ENCODE data around the gene UST.

The UST gene

DNA sequence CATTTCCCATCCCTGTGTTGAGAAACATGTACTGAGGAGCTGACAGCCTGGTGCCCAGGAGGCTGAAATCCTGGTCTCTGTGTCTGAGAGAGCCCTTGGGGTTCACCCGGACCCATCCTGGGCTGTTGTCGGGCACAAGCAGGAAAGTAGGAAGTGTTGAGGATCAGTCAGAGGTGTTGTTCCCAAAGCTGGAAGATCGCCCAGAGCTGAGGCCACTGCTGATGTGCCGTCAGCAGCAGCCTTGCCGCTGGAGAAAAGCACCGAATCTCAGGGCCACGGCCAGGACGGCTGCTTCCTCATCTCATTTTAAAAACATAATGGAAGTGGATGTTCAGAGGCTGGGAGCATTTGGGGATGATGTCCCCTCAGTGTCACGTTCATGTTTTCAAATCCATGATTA is 218.5 kb downstream of the UST start:
- Histone ChIP-seq H3K4me3 (ENCODE audit: insufficient read depth, low read length, poor library complexity, severe bottlenecking) (no peak overlapping the region), H3K9me3 (ENCODE audit: insufficient read depth, low read length) (no peaks in the 10 kb centered on the region), H2AFZ (ENCODE audit: low read depth, low read length, severe bottlenecking) (no peak overlapping the region), H3K9ac (ENCODE audit: low read length) (no peak overlapping the region), H3F3A (ENCODE audit: insufficient read depth) (no peaks in the 10 kb centered on the region), H4K20me1 (ENCODE audit: low read depth, low read length) (no peaks in the 10 kb centered on the region), H3K4me2 (ENCODE audit: low read depth, low read length, poor library complexity, severe bottlenecking) (no peak overlapping the region), H3K9me2 (replicated peaks; ENCODE audit: insufficient read depth, low read length) (no peaks in the 10 kb centered on the region), H3K79me2 (ENCODE audit: insufficient read depth, low read length) (no peaks in the 10 kb centered on the region), H3K36me3 (ENCODE audit: low read length) (no peaks in the 10 kb centered on the region), H3K27ac (ENCODE audit: low read depth, low read length) (no peak overlapping the region), H3K27me3 (ENCODE audit: low read length) (no peaks in the 10 kb centered on the region)
- TF ChIP-seq EZH2phosphoT487 (conservative IDR thresholded peaks at IDR 0.05; ENCODE audit: low read length): no peak
- TF ChIP-seq, protein P1, sequence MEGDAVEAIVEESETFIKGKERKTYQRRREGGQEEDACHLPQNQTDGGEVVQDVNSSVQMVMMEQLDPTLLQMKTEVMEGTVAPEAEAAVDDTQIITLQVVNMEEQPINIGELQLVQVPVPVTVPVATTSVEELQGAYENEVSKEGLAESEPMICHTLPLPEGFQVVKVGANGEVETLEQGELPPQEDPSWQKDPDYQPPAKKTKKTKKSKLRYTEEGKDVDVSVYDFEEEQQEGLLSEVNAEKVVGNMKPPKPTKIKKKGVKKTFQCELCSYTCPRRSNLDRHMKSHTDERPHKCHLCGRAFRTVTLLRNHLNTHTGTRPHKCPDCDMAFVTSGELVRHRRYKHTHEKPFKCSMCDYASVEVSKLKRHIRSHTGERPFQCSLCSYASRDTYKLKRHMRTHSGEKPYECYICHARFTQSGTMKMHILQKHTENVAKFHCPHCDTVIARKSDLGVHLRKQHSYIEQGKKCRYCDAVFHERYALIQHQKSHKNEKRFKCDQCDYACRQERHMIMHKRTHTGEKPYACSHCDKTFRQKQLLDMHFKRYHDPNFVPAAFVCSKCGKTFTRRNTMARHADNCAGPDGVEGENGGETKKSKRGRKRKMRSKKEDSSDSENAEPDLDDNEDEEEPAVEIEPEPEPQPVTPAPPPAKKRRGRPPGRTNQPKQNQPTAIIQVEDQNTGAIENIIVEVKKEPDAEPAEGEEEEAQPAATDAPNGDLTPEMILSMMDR (IDR thresholded peaks at IDR 0.05; ENCODE audit: insufficient read depth, low read length, poor library complexity, severe bottlenecking): no peak

DNA sequence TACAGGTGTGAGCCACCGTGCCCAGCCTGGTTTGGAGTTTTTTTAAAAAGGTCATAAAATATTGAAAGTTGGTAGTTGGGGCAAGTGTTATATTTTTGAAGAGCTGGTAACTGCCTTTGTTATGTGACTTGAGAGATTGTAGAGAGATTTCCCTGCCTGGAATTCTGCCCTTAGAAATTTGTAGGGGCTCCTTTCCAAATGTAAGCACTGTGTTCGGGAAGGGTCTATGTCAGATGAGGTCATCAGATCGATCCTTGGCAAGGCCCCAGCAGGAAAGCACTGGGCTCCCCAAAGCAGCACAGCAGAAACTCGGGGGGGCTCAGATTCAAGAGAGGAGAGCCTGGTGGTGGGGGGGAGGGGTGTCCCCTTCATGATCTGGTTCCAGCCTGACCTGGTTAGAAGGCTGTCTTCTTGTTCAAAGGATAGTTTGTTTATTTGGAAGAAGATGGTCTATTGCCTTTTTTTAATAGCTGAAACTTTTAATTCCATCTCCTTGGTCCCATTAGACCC is 220.2 kb downstream of the UST start:
- Histone ChIP-seq H3K27ac (ENCODE audit: low read depth, low read length) (no peak overlapping the region), H3K9ac (ENCODE audit: low read length) (no peak overlapping the region), H4K20me1 (ENCODE audit: low read depth, low read length) (no peaks in the 10 kb centered on the region), H3K79me2 (ENCODE audit: insufficient read depth, low read length) (no peaks in the 10 kb centered on the region), H3K4me3 (ENCODE audit: insufficient read depth, low read length, poor library complexity, severe bottlenecking) (no peak overlapping the region), H3K27me3 (ENCODE audit: low read length) (no peaks in the 10 kb centered on the region), H3K36me3 (ENCODE audit: low read length) (no peaks in the 10 kb centered on the region), H3K4me2 (ENCODE audit: low read depth, low read length, poor library complexity, severe bottlenecking) (no peak overlapping the region), H3K9me2 (replicated peaks; ENCODE audit: insufficient read depth, low read length) (no peaks in the 10 kb centered on the region), H2AFZ (ENCODE audit: low read depth, low read length, severe bottlenecking) (no peak overlapping the region), H3F3A (ENCODE audit: insufficient read depth) (no peaks in the 10 kb centered on the region), H3K9me3 (ENCODE audit: insufficient read depth, low read length) (no peaks in the 10 kb centered on the region)
- TF ChIP-seq, protein P1 (IDR thresholded peaks at IDR 0.05; ENCODE audit: insufficient read depth, low read length, poor library complexity, severe bottlenecking): no peak
- no peak for TF ChIP-seq EZH2phosphoT487 (conservative IDR thresholded peaks at IDR 0.05; ENCODE audit: low read length)

DNA sequence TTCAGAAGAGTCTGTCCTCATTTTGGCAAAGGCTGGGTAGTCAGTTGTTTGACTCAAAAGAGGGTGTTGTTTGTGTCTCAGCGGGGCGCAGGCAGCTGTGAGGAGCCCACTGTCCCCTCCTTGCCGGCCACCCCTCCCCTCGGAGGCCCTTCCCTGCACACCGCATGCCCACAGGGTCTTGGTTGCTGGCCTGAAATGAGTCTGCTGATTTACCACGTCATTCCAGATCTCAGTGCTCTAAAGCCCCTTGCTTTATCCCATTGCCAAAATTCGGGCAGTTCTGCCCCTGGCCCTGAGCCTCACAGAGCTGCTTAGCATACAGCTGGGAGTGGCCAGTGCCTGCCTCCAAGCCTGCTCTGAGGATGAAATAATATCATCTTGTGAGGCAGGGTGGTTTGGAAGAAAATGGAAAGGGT is 220.7 kb downstream of the UST start:
- Histone ChIP-seq H3K79me2 (ENCODE audit: insufficient read depth, low read length) (no peaks in the 10 kb centered on the region), H3K4me3 (ENCODE audit: insufficient read depth, low read length, poor library complexity, severe bottlenecking) (no peak overlapping the region), H4K20me1 (ENCODE audit: low read depth, low read length) (no peaks in the 10 kb centered on the region), H3K9me3 (ENCODE audit: insufficient read depth, low read length) (no peaks in the 10 kb centered on the region), H3K36me3 (ENCODE audit: low read length) (no peaks in the 10 kb centered on the region), H3K27ac (ENCODE audit: low read depth, low read length) (no peak overlapping the region), H3K9ac (ENCODE audit: low read length) (no peak overlapping the region), H3K4me2 (ENCODE audit: low read depth, low read length, poor library complexity, severe bottlenecking) (no peak overlapping the region), H3K27me3 (ENCODE audit: low read length) (no peaks in the 10 kb centered on the region), H3K9me2 (replicated peaks; ENCODE audit: insufficient read depth, low read length) (no peaks in the 10 kb centered on the region), H3F3A (ENCODE audit: insufficient read depth) (no peaks in the 10 kb centered on the region), H2AFZ (ENCODE audit: low read depth, low read length, severe bottlenecking) (no peak overlapping the region)
- TF ChIP-seq EZH2phosphoT487 (conservative IDR thresholded peaks at IDR 0.05; ENCODE audit: low read length): no peak
- TF ChIP-seq, protein P1 (IDR thresholded peaks at IDR 0.05; ENCODE audit: insufficient read depth, low read length, poor library complexity, severe bottlenecking): no peak

Data from SU-DHL-6 (cell line).